ENCODE data around the gene LSAMP.

LSAMP gene

GRCh38 chr3:115876876-115877614, 568.2 kb downstream of the LSAMP start:
- no peak for TF ChIP-seq CTCF (IDR thresholded peaks at IDR 0.05; ENCODE audit: low read depth, low read length, missing control alignments)
- DNase-seq (ENCODE audit: low read depth): no peak
- in situ Hi-C loops (cut with HindIII; ENCODE audit: low sequenced_read_pairs): no loop called here
- H3K4me3 ChIP-seq (ENCODE audit: low read depth, low read length): no peak overlapping the region

GRCh38 chr3:115875460-115875859, 569.8 kb downstream of the LSAMP start:
- H3K4me3 ChIP-seq (ENCODE audit: low read depth, low read length): no peak overlapping the region
- TF ChIP-seq CTCF (IDR thresholded peaks at IDR 0.05; ENCODE audit: low read depth, low read length, missing control alignments): no peak
- DNase-seq (ENCODE audit: low read depth): no peak
- in situ Hi-C loops (cut with HindIII; ENCODE audit: low sequenced_read_pairs): no loop called here

- H3K4me3 ChIP-seq (ENCODE audit: low read depth, low read length): no peak overlapping the region
- in situ Hi-C loops (cut with HindIII; ENCODE audit: low sequenced_read_pairs): no loop called here
- TF ChIP-seq CTCF (IDR thresholded peaks at IDR 0.05; ENCODE audit: low read depth, low read length, missing control alignments): no peak
- no peak for DNase-seq (ENCODE audit: low read depth)
These were observed 573.6 kb downstream of the LSAMP start for GRCh38 chr3:115871735-115872134.

GRCh38 chr3:115864911-115865310, 580.4 kb downstream of the LSAMP start:
- H3K4me3 ChIP-seq (ENCODE audit: low read depth, low read length): no peak overlapping the region
- in situ Hi-C loops (cut with HindIII; ENCODE audit: low sequenced_read_pairs): no loop called here
- DNase-seq (ENCODE audit: low read depth): no peak
- no peak for TF ChIP-seq CTCF (IDR thresholded peaks at IDR 0.05; ENCODE audit: low read depth, low read length, missing control alignments)

GRCh38 chr3:115862849-115863248, 582.4 kb downstream of the LSAMP start:
- TF ChIP-seq CTCF (IDR thresholded peaks at IDR 0.05; ENCODE audit: low read depth, low read length, missing control alignments): no peak
- in situ Hi-C loops (cut with HindIII; ENCODE audit: low sequenced_read_pairs): no loop called here

GRCh38 chr3:115862099-115862498, 583.2 kb downstream of the LSAMP start:
- no peak overlapping the region for H3K4me3 ChIP-seq (ENCODE audit: low read depth, low read length)
- in situ Hi-C loops (cut with HindIII; ENCODE audit: low sequenced_read_pairs): no loop called here
- TF ChIP-seq CTCF (IDR thresholded peaks at IDR 0.05; ENCODE audit: low read depth, low read length, missing control alignments): no peak
- no peak for DNase-seq (ENCODE audit: low read depth)

More at GRCh38 chr3:115862849-115863248, 582.4 kb downstream of the LSAMP start:
- no peak for DNase-seq (ENCODE audit: low read depth)
- no peak overlapping the region for H3K4me3 ChIP-seq (ENCODE audit: low read depth, low read length)
